ENCODE data around the gene PER1. TPM values are rescaled to one million over a fixed set of nuclear protein-coding genes. Genes with fewer than 3 reads are reported as not detected.
A peak's percentile ranks its signal among the peaks of the same experiment; 100 is the strongest.

Gene PER1
- total and polyA plus RNA-seq, 9 of the 15 experiments (the other 6 are each of a cell fraction or from before 2014, with no cell fraction given), result 0.13 to 26.0 (median 3.4) TPM

- no peak for FAIRE-seq
- ChIA-PET POLR2A (interaction anchor here (1.3 kb wide), 1 partner anchor 23 kb away, joined by 4 read pairs; no protein-coding TSS in a partner anchor), CTCF (ENCODE audit: low intra/inter-chr PET ratio) (no interaction called here)
- no peaks in the 10 kb centered on the region for H4K20me1 ChIP-seq (replicated peaks; ENCODE audit: control insufficient read depth, insufficient read depth, low read length)
- H3K27ac ChIP-seq (ENCODE audit: extremely low read depth, low read depth, low read length), result no peak overlapping the region
- H3K27me3 ChIP-seq (ENCODE audit: control insufficient read depth in 2 of 2, insufficient read depth in 2 of 2, low read length in 2 of 2), result no peaks in the 10 kb centered on the region
- H3K9ac ChIP-seq (ENCODE audit: insufficient read depth in 1 of 2, low read depth in 2 of 2, low read length in 2 of 2), result peak overlapping the region in 1 of 2 experiments; percentile 65; a peak in 1 of 4 replicates
- WGBS (ENCODE audit: insufficient coverage, low coverage, missing lambda C conversion rate), result 58% methylated on average over 10 of the region's 12 CpGs
- no TSS peak for BruUV-seq (replicated peaks)
- no peaks in the 10 kb centered on the region for H3K36me3 ChIP-seq (ENCODE audit: control insufficient read depth, insufficient read depth, low read length)
- no peak for DNase-seq (ENCODE audit: extremely low read depth in 1 of 4, low spot score in 3 of 4)
- H3K4me3 ChIP-seq, result no peak overlapping the region
- H3K9me1 ChIP-seq (ENCODE audit: control insufficient read depth, insufficient read depth, low read length), result no peaks in the 10 kb centered on the region
- no peak overlapping the region for H3K4me2 ChIP-seq (ENCODE audit: insufficient read depth, low read length)
- intact Hi-C loops (cut with micrococcal nuclease), result no loop called here
- H3K4me1 ChIP-seq (replicated peaks in 1 of 2; ENCODE audit: control insufficient read depth in 2 of 2, insufficient read depth in 2 of 2, low read length in 2 of 2), result peaks cover 6 to 15% of the 10 kb centered on the region in 2 experiments; a peak in 4 of 5 replicates
- no peaks in the 10 kb centered on the region for H3K9me3 ChIP-seq (replicated peaks; ENCODE audit: control insufficient read depth, insufficient read depth, low read depth, low read length)
- in situ Hi-C loops (cut with MboI), result no loop called here
- no peak overlapping the region for H2AFZ ChIP-seq (ENCODE audit: low read depth, low read length)
- ATAC-seq, result no peak
- H3K79me2 ChIP-seq (ENCODE audit: control insufficient read depth, insufficient read depth, low read length), result no peaks in the 10 kb centered on the region
- no peak for TF ChIP-seq ETS1 (conservative IDR thresholded peaks at IDR 0.05; ENCODE audit: control insufficient read depth, low read depth, low read length)
- TF ChIP-seq CHAMP1 (IDR thresholded peaks at IDR 0.05), result no peak
- TF ChIP-seq, protein P1, sequence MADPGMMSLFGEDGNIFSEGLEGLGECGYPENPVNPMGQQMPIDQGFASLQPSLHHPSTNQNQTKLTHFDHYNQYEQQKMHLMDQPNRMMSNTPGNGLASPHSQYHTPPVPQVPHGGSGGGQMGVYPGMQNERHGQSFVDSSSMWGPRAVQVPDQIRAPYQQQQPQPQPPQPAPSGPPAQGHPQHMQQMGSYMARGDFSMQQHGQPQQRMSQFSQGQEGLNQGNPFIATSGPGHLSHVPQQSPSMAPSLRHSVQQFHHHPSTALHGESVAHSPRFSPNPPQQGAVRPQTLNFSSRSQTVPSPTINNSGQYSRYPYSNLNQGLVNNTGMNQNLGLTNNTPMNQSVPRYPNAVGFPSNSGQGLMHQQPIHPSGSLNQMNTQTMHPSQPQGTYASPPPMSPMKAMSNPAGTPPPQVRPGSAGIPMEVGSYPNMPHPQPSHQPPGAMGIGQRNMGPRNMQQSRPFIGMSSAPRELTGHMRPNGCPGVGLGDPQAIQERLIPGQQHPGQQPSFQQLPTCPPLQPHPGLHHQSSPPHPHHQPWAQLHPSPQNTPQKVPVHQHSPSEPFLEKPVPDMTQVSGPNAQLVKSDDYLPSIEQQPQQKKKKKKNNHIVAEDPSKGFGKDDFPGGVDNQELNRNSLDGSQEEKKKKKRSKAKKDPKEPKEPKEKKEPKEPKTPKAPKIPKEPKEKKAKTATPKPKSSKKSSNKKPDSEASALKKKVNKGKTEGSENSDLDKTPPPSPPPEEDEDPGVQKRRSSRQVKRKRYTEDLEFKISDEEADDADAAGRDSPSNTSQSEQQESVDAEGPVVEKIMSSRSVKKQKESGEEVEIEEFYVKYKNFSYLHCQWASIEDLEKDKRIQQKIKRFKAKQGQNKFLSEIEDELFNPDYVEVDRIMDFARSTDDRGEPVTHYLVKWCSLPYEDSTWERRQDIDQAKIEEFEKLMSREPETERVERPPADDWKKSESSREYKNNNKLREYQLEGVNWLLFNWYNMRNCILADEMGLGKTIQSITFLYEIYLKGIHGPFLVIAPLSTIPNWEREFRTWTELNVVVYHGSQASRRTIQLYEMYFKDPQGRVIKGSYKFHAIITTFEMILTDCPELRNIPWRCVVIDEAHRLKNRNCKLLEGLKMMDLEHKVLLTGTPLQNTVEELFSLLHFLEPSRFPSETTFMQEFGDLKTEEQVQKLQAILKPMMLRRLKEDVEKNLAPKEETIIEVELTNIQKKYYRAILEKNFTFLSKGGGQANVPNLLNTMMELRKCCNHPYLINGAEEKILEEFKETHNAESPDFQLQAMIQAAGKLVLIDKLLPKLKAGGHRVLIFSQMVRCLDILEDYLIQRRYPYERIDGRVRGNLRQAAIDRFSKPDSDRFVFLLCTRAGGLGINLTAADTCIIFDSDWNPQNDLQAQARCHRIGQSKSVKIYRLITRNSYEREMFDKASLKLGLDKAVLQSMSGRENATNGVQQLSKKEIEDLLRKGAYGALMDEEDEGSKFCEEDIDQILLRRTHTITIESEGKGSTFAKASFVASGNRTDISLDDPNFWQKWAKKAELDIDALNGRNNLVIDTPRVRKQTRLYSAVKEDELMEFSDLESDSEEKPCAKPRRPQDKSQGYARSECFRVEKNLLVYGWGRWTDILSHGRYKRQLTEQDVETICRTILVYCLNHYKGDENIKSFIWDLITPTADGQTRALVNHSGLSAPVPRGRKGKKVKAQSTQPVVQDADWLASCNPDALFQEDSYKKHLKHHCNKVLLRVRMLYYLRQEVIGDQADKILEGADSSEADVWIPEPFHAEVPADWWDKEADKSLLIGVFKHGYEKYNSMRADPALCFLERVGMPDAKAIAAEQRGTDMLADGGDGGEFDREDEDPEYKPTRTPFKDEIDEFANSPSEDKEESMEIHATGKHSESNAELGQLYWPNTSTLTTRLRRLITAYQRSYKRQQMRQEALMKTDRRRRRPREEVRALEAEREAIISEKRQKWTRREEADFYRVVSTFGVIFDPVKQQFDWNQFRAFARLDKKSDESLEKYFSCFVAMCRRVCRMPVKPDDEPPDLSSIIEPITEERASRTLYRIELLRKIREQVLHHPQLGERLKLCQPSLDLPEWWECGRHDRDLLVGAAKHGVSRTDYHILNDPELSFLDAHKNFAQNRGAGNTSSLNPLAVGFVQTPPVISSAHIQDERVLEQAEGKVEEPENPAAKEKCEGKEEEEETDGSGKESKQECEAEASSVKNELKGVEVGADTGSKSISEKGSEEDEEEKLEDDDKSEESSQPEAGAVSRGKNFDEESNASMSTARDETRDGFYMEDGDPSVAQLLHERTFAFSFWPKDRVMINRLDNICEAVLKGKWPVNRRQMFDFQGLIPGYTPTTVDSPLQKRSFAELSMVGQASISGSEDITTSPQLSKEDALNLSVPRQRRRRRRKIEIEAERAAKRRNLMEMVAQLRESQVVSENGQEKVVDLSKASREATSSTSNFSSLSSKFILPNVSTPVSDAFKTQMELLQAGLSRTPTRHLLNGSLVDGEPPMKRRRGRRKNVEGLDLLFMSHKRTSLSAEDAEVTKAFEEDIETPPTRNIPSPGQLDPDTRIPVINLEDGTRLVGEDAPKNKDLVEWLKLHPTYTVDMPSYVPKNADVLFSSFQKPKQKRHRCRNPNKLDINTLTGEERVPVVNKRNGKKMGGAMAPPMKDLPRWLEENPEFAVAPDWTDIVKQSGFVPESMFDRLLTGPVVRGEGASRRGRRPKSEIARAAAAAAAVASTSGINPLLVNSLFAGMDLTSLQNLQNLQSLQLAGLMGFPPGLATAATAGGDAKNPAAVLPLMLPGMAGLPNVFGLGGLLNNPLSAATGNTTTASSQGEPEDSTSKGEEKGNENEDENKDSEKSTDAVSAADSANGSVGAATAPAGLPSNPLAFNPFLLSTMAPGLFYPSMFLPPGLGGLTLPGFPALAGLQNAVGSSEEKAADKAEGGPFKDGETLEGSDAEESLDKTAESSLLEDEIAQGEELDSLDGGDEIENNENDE (IDR thresholded peaks at IDR 0.05; ENCODE audit: low read depth, low read length), result no peak
- no peak for TF ChIP-seq DIDO1 (tag; IDR thresholded peaks at IDR 0.05; ENCODE audit: low read depth)
- no peak for TF ChIP-seq E2F4 (CRISPR knock-in tag; IDR thresholded peaks at IDR 0.05; ENCODE audit: low read depth)
Observed at GRCh38 chr17:8133399-8133798, 18.8 kb downstream of the PER1 start.

Data from K562 (cell line).